ENCODE measurements around the gene CSRNP3. TPM values are rescaled to one million over a fixed set of nuclear protein-coding genes. Genes with fewer than 3 reads are reported as not detected.

Gene CSRNP3
- total RNA-seq, 4 donors from 2014 or later = 1.3 to 5.5 (median 2.6) TPM

DNA sequence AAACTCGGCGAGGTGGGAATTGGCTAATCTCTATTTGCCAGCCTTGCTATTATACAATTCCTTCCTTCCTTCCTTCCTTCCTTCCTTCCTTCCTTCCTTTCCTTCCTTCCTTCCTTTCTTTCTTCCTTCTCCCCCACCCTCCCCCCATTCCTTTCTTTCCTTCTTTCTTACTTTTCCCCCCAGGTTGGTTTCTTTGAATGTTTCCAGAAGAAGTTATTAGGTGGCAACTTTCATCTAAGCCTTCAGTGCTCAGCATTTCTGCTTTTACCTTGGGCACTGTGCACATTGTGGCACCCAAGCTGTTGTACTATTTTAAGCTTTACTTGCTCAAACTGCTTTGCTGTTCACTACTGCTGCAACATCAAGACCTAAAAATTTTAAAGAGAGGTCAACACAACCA is 17.2 kb upstream of the CSRNP3 start:
- Histone ChIP-seq H3K27me3 (no peaks in the 10 kb centered on the region), H3K9me3 (peaks cover 0 to 8% (median 0%) of the 10 kb centered on the region in 4 donors), H3K27ac (no peak overlapping the region), H3K4me3 (no peak overlapping the region), H3K4me1 (no peaks in the 10 kb centered on the region), H3K36me3 (no peaks in the 10 kb centered on the region)
- DNase-seq (ENCODE audit: low spot score in 2 of 2) = no peak
- WGBS, 2 donors = 77 to 80% methylated on average over 2 of the region's 2 CpGs
- TF ChIP-seq, protein P1, sequence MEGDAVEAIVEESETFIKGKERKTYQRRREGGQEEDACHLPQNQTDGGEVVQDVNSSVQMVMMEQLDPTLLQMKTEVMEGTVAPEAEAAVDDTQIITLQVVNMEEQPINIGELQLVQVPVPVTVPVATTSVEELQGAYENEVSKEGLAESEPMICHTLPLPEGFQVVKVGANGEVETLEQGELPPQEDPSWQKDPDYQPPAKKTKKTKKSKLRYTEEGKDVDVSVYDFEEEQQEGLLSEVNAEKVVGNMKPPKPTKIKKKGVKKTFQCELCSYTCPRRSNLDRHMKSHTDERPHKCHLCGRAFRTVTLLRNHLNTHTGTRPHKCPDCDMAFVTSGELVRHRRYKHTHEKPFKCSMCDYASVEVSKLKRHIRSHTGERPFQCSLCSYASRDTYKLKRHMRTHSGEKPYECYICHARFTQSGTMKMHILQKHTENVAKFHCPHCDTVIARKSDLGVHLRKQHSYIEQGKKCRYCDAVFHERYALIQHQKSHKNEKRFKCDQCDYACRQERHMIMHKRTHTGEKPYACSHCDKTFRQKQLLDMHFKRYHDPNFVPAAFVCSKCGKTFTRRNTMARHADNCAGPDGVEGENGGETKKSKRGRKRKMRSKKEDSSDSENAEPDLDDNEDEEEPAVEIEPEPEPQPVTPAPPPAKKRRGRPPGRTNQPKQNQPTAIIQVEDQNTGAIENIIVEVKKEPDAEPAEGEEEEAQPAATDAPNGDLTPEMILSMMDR (IDR thresholded peaks at IDR 0.05) = no peak
- TF ChIP-seq EP300 (IDR thresholded peaks at IDR 0.05) (no peak), POLR2A (IDR thresholded peaks at IDR 0.05) (no peak)

DNA sequence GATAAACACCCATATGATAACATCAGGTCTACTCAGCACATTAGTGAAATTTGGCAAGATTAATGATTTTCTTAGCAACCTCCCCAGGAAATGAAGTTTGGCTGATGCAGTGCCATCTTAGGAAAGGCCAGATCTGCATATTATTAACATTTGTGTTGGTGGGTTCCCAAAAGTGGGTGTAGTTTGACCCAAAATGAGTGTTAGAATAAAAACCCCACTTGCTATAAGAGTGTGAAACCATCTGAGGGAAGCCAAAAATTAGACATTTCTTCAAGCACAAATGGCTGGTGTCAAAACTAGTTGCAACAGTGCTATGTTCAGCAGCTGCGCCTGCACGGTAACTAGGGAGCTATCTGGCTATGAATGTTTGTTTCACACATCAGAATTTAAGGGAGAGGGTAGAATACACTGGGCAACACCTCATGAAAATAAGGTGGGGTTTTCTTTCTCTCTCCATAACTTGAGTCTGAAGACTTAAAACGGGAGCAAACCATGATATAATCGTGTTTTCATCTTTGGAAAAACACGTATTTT is 15.9 kb upstream of the CSRNP3 start:
- no peaks in the 10 kb centered on the region for H3K27me3 ChIP-seq
- H3K27ac ChIP-seq = no peak overlapping the region
- no peak overlapping the region for H3K4me3 ChIP-seq
- no peaks in the 10 kb centered on the region for H3K36me3 ChIP-seq
- H3K4me1 ChIP-seq = no peaks in the 10 kb centered on the region
- TF ChIP-seq, protein P1 (IDR thresholded peaks at IDR 0.05) = no peak
- TF ChIP-seq POLR2A (IDR thresholded peaks at IDR 0.05) (no peak), EP300 (IDR thresholded peaks at IDR 0.05) (no peak)
- DNase-seq (ENCODE audit: low spot score in 2 of 2) = no peak
- 84 to 91% methylated on average over 5 of the region's 5 CpGs for WGBS, 2 donors
- peaks cover 0 to 10% (median 0%) of the 10 kb centered on the region in 4 donors for H3K9me3 ChIP-seq

DNA sequence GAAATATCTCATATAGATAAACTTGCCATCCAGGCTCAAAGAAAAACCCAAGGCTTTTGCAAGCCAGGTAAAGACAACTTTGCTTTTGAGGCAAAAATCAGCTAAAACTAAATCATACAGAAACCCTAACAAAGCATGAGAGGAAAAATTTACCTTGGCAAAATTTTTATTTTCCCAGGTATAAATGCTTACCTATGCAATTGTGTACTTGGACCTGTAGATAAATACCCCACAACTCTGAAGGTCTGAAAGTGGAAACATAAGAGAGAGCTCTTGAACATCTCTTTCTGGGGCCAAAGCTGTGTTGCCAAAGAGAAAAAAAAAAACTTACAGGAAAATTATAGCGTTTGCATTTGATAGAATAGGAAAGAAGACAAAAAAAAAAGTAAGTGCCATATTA is 14.6 kb upstream of the CSRNP3 start:
- peaks cover 0 to 10% (median 0%) of the 10 kb centered on the region in 4 donors for H3K9me3 ChIP-seq
- no peak for DNase-seq (ENCODE audit: low spot score in 2 of 2)
- H3K36me3 ChIP-seq = no peaks in the 10 kb centered on the region
- H3K27ac ChIP-seq = no peak overlapping the region
- H3K4me1 ChIP-seq = no peaks in the 10 kb centered on the region
- TF ChIP-seq EP300 (IDR thresholded peaks at IDR 0.05) = no peak
- TF ChIP-seq POLR2A (IDR thresholded peaks at IDR 0.05) = no peak
- TF ChIP-seq, protein P1 (IDR thresholded peaks at IDR 0.05) = no peak
- no peak overlapping the region for H3K4me3 ChIP-seq
- WGBS, 2 donors = 36 to 95% methylated on average over 1 of the region's 1 CpG
- H3K27me3 ChIP-seq = no peaks in the 10 kb centered on the region

DNA sequence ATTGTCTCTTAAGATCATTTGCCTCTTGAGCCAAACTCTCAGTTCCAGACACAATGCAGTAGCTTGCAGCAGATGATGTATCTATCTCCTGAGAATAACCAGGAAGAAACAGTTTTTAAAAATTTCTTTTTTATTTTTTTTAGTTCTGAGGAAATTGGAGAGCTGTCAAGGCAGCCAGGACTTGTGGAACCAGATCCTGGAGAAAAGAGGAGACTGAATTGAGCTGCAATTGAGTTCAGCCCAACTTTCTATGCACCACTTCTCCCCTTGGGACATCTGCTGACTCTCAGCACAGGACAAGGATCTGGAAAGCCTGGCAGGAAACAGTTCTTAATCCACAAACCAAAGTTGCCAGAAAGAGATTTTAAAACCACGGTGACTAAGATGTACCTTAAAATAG is 13.5 kb upstream of the CSRNP3 start:
- no peak for TF ChIP-seq EP300 (IDR thresholded peaks at IDR 0.05)
- TF ChIP-seq POLR2A (IDR thresholded peaks at IDR 0.05) = no peak
- TF ChIP-seq, protein P1 (IDR thresholded peaks at IDR 0.05) = no peak
- WGBS, 2 donors = 36 to 59% methylated on average over 1 of the region's 1 CpG
- H3K27ac ChIP-seq = no peak overlapping the region
- no peaks in the 10 kb centered on the region for H3K4me1 ChIP-seq
- peaks cover 0 to 10% (median 0%) of the 10 kb centered on the region in 4 donors for H3K9me3 ChIP-seq
- DNase-seq (ENCODE audit: low spot score in 2 of 2) = no peak
- no peak overlapping the region for H3K4me3 ChIP-seq
- H3K27me3 ChIP-seq = no peaks in the 10 kb centered on the region
- no peaks in the 10 kb centered on the region for H3K36me3 ChIP-seq

DNA sequence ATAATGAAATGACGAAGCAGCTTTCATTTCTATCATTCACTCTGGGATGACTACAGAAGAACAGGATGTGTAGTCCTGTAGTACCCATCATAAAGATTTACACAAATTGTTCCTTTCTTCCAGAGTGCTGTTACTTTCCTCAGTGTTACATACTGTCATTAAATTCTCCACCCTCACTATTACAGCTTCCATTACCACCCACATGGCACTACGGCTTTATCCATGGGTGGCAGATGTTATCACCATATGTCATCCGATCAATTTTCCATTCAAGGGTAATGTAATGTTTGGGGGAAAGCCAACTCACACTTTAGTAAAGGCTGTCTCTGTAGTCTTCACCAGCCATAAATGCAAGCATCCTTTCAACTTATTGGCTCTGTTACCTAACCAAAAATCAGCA is 7.1 kb upstream of the CSRNP3 start:
- no peak for DNase-seq (ENCODE audit: low spot score in 2 of 2)
- Histone ChIP-seq H3K36me3 (no peaks in the 10 kb centered on the region), H3K9me3 (peaks cover 0 to 2% (median 0%) of the 10 kb centered on the region in 4 donors), H3K4me1 (no peaks in the 10 kb centered on the region), H3K27ac (no peak overlapping the region), H3K4me3 (no peak overlapping the region), H3K27me3 (no peaks in the 10 kb centered on the region)
- TF ChIP-seq, protein P1 (IDR thresholded peaks at IDR 0.05) = no peak
- no peak for TF ChIP-seq EP300 (IDR thresholded peaks at IDR 0.05)
- no peak for TF ChIP-seq POLR2A (IDR thresholded peaks at IDR 0.05)
- WGBS, 2 donors = 77 to 79% methylated on average over 3 of the region's 3 CpGs

Measured in tibial nerve (tissue), 4 donors.